NCI-H524 treated with DMSO at 0.1 percent for 48 hours (cell line): Measurements from ENCODE around the gene SORCS2.
A peak's percentile ranks its signal among the peaks of the same experiment; 100 is the strongest.
"Not testable (repeated sequence)": the region's sequence is repeated elsewhere in the genome, so short reads cannot be mapped to it uniquely, and the experiment has no call there.

Source experiments
- DNase-seq: peaks from one replicate; lab custom pipeline; 2025; lab: John Stamatoyannopoulos, UW

Gene SORCS2

GRCh38 chr4:7200801-7201200, 8.5 kb downstream of the SORCS2 start:
- DNase-seq = no peak

GRCh38 chr4:7201420-7202305, 9.3 kb downstream of the SORCS2 start:
- DNase-seq = no peak

DNA sequence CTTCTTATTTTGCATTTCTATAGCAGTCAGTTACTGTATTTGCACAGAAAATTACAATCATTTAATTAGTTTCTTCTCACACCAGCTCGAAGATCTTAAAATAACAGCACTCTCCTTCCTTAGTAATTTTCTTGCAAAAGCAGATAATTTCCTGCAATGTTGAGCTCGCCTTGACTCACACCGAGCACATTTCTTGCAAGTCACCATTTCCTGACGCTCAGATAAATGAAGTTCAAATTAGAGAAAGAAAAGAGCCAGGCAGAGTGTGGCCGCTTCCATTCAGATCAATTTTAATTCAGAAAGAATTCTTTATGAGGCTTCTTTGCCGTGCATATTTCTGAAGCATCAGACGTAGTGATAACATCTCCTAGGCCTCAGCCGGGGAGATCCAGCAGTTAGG, 10.1 kb downstream of the SORCS2 start:
- no peak for DNase-seq

GRCh38 chr4:7204656-7205387, 12.5 kb downstream of the SORCS2 start:
- DNase-seq = no peak

DNA sequence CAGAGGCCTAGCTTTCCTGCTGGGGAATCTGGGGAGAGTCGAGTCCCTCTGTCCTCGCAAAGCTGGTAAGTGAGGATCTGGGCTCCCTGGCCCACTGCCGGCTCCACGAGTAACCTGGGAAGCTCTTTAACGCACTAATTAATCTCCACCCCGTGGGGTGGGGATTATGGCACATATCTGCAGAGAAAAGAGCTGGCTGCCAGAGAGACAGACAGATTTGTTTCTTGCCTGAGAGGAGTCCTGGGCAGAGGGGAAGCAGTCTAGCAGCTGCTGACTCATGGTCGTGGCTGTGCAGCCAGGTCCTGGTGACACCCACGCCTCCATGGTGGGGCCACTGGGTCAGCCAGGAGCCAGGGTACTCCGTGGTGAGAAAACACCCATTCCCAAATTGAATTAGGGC, 14.0 kb downstream of the SORCS2 start:
- DNase-seq = peak; percentile 33

GRCh38 chr4:7206911-7207567, 14.7 kb downstream of the SORCS2 start:
- no peak for DNase-seq

GRCh38 chr4:7207628-7208231, 15.4 kb downstream of the SORCS2 start:
- DNase-seq = no peak

GRCh38 chr4:7208509-7209451, 16.4 kb downstream of the SORCS2 start:
- DNase-seq = no peak

GRCh38 chr4:7209699-7210098, 17.4 kb downstream of the SORCS2 start:
- no peak for DNase-seq

- no peak for DNase-seq
These were observed 18.5 kb downstream of the SORCS2 start for GRCh38 chr4:7210824-7211223.

DNA sequence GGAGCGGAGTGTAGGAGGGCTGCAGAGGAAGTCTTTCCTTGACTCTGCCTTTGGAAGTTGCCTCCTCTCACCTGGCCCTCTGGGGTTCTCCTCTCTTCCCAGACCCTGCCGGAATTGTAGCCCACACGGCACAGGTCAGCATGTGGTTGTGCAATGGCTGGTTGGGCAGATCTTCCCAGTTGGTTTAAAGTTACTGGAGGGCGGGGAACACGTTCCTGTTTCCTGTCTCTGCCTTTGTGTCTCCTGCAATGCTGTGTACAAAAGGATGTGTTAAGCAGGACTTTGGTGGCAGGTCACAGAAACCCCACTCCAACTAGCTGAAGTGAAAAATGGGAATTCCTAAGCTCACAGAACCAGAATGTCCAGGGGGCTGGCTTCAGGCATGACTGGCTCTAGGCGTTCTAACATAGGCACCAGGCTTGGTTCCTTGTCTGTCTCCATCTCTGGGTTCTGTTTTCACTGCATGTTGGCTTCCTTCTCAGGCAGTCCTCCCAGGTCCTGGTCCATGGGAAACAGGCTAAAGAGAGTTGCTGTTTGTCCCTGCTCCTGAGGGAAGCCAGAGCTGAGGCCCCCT, 19.9 kb downstream of the SORCS2 start:
- no peak for DNase-seq

GRCh38 chr4:7212921-7213320, 20.6 kb downstream of the SORCS2 start:
- DNase-seq = no peak

- DNase-seq = no peak
These were observed 21.5 kb downstream of the SORCS2 start for GRCh38 chr4:7213807-7214206.

DNA sequence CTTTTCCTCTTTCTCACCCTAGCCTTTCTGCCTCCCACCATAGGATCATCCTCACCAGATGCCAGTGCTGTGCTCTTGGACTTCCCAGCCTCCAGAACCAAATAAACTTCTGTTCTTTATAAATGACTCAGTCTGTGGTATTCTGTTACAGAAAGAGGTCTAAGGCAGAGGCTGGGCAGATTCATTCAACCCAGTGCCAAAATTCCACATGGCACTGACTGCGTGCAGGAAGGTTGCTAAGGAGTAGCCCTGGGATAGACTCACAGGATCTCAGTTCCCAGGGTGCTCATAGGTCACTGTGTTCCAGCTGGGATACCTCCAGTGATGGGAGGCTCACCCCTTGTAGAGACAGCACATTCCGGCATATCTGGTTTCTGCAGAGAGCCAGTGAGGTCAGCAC, 22.0 kb downstream of the SORCS2 start:
- DNase-seq = no peak

DNA sequence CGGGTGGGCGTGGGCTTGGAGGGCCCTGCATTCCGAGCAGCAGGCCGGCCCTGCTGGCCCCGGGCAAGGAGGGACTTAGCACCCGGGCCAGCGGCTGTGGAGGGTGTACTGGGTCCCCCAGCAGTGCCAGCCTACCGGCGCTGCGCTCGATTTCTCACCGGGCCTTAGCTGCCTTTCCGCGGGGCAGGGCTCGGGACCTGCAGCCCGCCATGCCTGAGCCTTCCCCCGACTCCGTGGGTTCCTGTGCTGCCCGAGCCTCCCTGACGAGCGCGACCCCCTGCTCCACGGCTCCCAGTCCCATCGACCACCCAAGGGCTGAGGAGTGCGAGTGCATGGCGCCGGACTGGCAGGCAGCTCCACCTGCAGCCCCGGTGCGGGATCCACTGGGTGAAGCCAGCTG, 22.8 kb downstream of the SORCS2 start:
- DNase-seq = not testable (repeated sequence)

GRCh38 chr4:7217039-7217438, 24.7 kb downstream of the SORCS2 start:
- DNase-seq = no peak

DNA sequence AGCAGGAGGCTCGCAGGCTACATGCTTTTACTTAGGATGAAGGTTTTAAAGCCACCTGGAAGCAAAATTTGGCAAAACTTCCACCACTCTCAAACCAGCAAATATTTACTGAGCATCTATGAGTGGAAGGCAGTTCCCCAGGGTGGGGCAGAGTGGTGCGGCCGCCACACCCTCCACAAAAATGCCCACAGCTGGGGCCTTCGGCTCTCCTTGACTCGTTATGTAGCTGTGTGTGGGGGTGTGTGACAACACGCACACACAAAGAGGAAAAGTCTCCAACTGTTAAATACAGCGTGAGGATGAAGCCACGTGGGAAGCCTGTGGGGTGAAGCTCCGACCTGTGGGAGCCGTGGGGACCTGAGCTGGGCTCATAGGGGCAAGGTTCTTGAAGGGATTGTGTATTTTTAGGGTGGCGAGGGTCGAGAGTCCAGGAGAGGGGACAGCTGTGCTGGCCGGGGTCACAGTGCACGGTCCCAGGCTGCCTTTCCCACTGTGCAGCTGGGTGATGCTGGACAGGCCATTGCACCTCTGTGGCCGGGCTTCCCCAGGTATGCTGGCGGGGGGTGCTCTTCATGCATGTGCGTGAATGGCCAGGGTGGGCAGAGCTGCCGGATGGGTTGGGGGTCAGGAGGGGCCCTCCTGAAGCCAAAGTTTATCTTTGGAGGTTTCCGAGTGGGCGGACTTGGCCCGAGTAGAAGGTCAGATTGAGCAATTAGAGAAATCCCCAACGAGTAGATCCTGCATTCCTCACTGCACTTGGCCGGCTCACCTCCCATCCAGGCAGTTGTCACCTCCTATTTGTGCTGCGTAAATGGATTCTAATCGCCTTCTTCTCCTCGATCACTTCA, 25.4 kb downstream of the SORCS2 start:
- no peak for DNase-seq

DNA sequence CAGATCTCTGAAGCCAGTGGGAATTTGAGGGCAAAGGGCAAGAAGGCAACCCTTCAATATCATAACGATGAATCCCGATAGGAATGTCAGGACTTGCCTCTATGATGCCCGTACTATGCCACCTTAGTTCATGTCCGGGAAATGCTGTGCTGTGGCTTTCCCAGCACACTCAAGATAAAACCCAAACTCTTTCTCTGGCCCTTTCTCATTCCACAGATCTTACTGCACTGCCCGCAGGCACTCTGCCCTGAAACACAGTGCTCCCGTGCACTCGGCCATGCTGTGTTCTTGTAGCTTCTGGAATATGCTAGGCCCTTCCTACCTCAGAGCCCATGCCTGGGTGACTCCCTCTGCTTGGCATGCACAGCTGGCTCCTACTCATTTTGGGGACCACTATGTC, 26.3 kb downstream of the SORCS2 start:
- DNase-seq = peak; percentile 14

DNA sequence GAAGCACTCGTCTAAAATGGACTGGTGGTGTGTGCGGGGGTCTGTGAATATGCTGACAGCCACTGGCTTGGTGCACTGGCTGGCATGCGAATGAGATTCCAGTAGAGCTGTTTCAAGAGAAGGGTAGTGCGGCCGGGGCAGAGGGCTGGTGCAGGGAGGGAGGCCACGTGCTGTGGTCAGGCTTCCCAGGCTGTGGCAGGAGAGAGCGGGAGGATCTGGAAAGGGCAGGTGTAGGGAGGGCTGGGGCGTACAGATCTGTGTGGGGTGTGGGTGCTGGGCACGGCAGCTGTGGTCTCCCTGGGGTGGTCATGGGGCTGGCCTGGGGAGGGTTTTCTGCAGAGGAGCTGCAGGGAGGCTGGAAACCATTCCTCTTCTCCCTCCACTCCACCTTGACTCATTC, 30.2 kb downstream of the SORCS2 start:
- no peak for DNase-seq

- no peak for DNase-seq
These were observed 31.2 kb downstream of the SORCS2 start for GRCh38 chr4:7223541-7223940.
